Gastrocnemius medialis (tissue), 4 donors: Measurements from ENCODE around the gene MFSD8.

Experiments
- CTCF ChIP-seq, 5 experiments: fragments of 450-650 bp in 3 of 5; fragments of 200-600 bp in 2 of 5; sonication (generic) in 2 of 5; IDR thresholded peaks in 4 of 5; conservative IDR thresholded peaks in 1 of 5; 1 replicate in 4 of 5; 2 replicates in 1 of 5; pipeline ENCODE4 v1.5.1; 2016 to 2019; ENCODE audit warnings: antibody characterized with exemption in 5 of 5, mild to moderate bottlenecking in 3 of 5, moderate library complexity in 3 of 5
- POLR2A ChIP-seq, 2 donors: fragments of 450-650 bp; IDR thresholded peaks; one replicate each; pipeline ENCODE4 v1.6.1; 2017; ENCODE audit warnings: antibody characterized with exemption in 2 of 2, mild to moderate bottlenecking in 2 of 2, moderate library complexity in 2 of 2

GRCh38 chr4:127920521-127920920, 44.5 kb downstream of the MFSD8 start:
- TF ChIP-seq CTCF (IDR thresholded peaks at IDR 0.05 in 4 of 5, conservative IDR thresholded peaks at IDR 0.05 in 1 of 5) (no peak), POLR2A (IDR thresholded peaks at IDR 0.05) (no peak)
